Muscle of leg (tissue), 11 donors: ENCODE results near the gene NR1I3. TPM values are rescaled to one million over a fixed set of nuclear protein-coding genes. Genes with fewer than 3 reads are reported as not detected.
A peak's percentile ranks its signal among the peaks of the same experiment; 100 is the strongest.

ENCODE experiments used
- DNase-seq: peaks from one replicate; pipeline ENCODE4 v3.0.0; 2013
- H3K27ac ChIP-seq: one replicate; pipeline ENCODE4 v1.5.1; 2013; ENCODE audit warnings: mild to moderate bottlenecking, low read length, control low read depth
- H3K27me3 ChIP-seq: one replicate; pipeline ENCODE4 v1.6.1; 2013; ENCODE audit warnings: low read length; ENCODE audit not compliant: control insufficient read depth, insufficient read depth
- H3K36me3 ChIP-seq: one replicate; pipeline ENCODE4 v1.6.1; 2013; ENCODE audit warnings: low read length; ENCODE audit not compliant: control insufficient read depth, insufficient read depth
- H3K4me1 ChIP-seq: one replicate; pipeline ENCODE4 v1.6.1; 2013; ENCODE audit warnings: low read length; ENCODE audit not compliant: control insufficient read depth, insufficient read depth
- H3K4me3 ChIP-seq: one replicate; pipeline ENCODE4 v1.5.1; 2013; ENCODE audit warnings: low read length, control low read depth
- H3K9me3 ChIP-seq: replicated peaks from 2 replicates; pipeline ENCODE4 v1.6.1; 2013; ENCODE audit warnings: low read depth, low read length; ENCODE audit not compliant: control insufficient read depth
- WGBS: methylation state at CpG from one replicate; pipeline ENCODE4 v1.1.5; 2013; ENCODE audit warnings: missing lambda C conversion rate; ENCODE audit not compliant: insufficient coverage; 5-methylcytosine and 5-hydroxymethylcytosine counted together
- polyA plus RNA-seq, 8 donors: library from polyadenylated mRNA; unstranded; fragments of 120-200 nt; gene quantifications; one replicate each; pipeline versions ENCODE4 v1.2.1 to v1.2.3, GENCODE V29; 2013; ENCODE audit warnings: inconsistent platforms in 1 of 8, low replicate concordance in 1 of 8; ENCODE audit not compliant: insufficient read length in 8 of 8, insufficient read depth in 1 of 8
- total RNA-seq: library from RNA; stranded (reverse); fragments of 120-200 nt; gene quantifications from one replicate; pipeline ENCODE4 v1.2.4, GENCODE V29; 2013

The NR1I3 gene
- total and polyA plus RNA-seq, 9 donors = 0.50 to 1.5 (median 1.1) TPM; not detected in 1

DNA sequence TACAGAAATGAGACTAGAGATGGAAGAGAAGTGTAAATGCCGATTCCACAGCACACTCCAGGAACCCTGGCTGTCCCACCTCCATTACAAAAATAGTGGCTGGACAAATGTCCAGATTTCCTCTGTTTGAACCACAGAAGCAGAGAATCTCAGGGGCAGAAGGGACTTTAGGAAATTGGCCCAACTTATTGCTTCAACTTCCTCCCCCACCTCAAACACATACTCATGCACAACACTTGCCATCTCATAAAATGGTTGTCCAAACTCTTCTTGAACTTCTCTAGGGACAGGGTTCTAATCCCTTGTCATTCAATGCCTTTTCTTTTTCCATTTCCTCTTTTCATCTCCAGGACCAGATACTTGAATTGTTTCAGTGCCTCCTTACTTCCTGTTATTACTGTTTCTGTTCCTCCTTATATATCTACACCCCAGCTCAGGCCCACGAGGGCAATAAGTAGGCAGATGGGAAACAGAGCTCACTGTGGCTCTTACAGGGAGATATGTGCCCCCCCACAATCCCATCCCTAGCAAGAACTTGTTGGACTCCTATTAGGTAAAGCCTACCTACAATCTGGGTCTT lies 52.2 kb downstream of the NR1I3 start:
- peak; percentile 70 for DNase-seq
- Histone ChIP-seq H3K4me1 (peaks cover 26% of the 10 kb centered on the region), H3K36me3 (peaks cover under 1% of the 10 kb centered on the region), H3K4me3 (no peak overlapping the region), H3K27me3 (no peaks in the 10 kb centered on the region), H3K9me3 (no peaks in the 10 kb centered on the region), H3K27ac (peak overlapping the region; percentile 89)
- WGBS = no CpG with 5 or more reads among the region's 2 CpGs

DNA sequence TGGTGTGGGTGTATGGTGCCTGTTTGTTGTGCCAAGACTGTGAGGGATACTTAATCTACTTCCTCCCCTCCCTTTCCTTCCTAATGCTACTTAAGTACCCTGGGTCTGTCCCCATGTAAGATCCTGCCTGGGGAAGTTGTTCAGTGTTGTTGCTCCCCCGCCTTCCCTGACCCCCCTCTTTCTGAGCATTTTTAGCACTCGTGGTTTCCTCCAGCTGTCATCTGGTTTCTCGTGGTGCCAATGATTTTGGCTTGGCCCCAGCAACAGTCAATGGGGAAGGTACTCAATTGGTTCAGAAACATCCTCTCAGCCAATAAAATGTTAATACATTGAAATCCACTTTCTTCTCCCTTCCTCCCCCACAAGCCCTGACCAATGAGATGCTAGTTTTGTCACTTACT lies 52.7 kb downstream of the NR1I3 start:
- Histone ChIP-seq H3K4me3 (no peak overlapping the region), H3K9me3 (no peaks in the 10 kb centered on the region), H3K27ac (peak overlapping the region; percentile 89), H3K27me3 (no peaks in the 10 kb centered on the region), H3K4me1 (peaks cover 26% of the 10 kb centered on the region), H3K36me3 (no peaks in the 10 kb centered on the region)
- peak; percentile 95 for DNase-seq
- WGBS = 4% methylated on average over 3 of the region's 3 CpGs

DNA sequence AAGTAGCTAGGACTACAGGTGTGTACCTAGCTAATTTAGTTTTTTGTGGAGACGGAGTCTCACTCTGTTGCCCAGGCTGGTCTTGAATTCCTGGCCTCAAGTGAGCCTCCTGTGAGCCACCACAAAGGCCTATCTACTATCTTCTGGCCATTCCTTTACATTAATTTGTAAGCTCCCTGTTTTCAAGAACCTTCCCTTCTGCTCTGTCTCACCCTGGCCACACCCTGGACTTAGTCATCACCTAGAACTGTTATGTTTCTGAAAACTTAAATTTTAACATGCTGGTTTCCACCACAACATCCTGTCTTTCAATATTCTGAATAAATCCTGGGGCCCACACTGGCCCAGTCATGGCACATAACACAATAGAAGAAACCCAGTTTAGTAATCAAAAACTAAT lies 55.8 kb downstream of the NR1I3 start:
- 100% methylated on average over 1 of the region's 1 CpG for WGBS

DNA sequence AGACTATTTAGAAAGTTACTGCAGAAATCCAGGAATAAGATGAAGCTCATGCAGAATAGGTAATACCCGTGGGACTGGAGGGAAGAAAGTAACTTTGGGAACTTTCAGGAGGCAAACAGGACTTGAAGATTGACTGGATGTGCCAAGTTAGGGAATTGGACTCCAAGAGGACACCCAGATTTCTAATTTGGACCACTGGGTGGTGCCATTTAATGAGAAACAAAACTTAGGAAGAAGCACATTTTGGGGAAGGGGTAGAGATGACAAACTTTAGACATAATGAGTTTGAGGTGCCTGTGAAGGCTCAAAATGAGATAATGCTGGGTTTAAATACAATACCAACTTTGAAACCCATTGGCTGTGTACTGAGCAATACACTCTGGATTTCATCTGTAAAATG lies 57.4 kb downstream of the NR1I3 start:
- Histone ChIP-seq H3K27ac (no peak overlapping the region), H3K36me3 (peaks cover 6% of the 10 kb centered on the region), H3K27me3 (no peaks in the 10 kb centered on the region), H3K4me3 (no peak overlapping the region), H3K4me1 (peaks cover 23% of the 10 kb centered on the region), H3K9me3 (no peaks in the 10 kb centered on the region)
- no peak for DNase-seq
- 58% methylated on average over 1 of the region's 1 CpG for WGBS

More for the DNA sequence above, 55.8 kb downstream of the NR1I3 start:
- Histone ChIP-seq H3K9me3 (no peaks in the 10 kb centered on the region), H3K4me1 (peaks cover 26% of the 10 kb centered on the region), H3K27me3 (no peaks in the 10 kb centered on the region), H3K27ac (no peak overlapping the region), H3K36me3 (no peaks in the 10 kb centered on the region), H3K4me3 (no peak overlapping the region)
- no peak for DNase-seq

DNA sequence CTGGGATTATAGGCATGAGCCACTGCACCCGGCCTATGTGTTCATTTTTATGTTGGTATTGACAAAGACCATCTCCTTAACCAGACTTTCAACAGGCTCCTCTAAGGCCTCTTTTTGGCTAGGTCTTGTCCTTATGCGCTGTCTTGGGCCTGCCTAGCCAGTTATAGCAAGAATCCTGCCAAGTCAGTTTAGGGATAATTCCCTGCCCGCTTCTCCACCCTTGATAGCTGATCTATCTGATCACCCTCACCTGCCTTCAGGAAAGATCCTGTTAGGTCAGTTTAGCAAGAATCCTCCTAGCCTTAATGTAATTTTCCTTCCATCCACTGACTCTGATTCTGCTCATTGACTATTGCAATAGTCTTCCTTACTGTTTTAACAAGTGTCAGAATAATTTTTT lies 58.3 kb downstream of the NR1I3 start:
- Histone ChIP-seq H3K4me3 (no peak overlapping the region), H3K4me1 (peaks cover 16% of the 10 kb centered on the region), H3K27ac (no peak overlapping the region), H3K9me3 (no peaks in the 10 kb centered on the region), H3K27me3 (no peaks in the 10 kb centered on the region), H3K36me3 (peaks cover 15% of the 10 kb centered on the region)
- 94% methylated on average over 2 of the region's 3 CpGs for WGBS
- DNase-seq = no peak

Other genes starting within 250 kb of the NR1I3 start
- gene F11R, start 217.1 kb downstream of the NR1I3 start, total RNA-seq = 11.7 TPM
- 10 to 100 TPM in 7 of 8 donors, 1 to 10 TPM in 1; 8.9 to 28.0 (median 12.7) TPM for gene F11R, start 217.1 kb downstream of the NR1I3 start, polyA plus RNA-seq
- 28.8 TPM for gene TSTD1, start 199.2 kb downstream of the NR1I3 start, total RNA-seq
- 10 to 100 TPM; 22.4 to 36.7 (median 25.4) TPM for gene TSTD1, start 199.2 kb downstream of the NR1I3 start, polyA plus RNA-seq
- 46.9 TPM for gene USF1, start 192.2 kb downstream of the NR1I3 start, total RNA-seq
- 10 to 100 TPM; 34.9 to 42.5 (median 37.9) TPM for gene USF1, start 192.2 kb downstream of the NR1I3 start, polyA plus RNA-seq
- gene ARHGAP30, start 168.3 kb downstream of the NR1I3 start, total RNA-seq = 1.3 TPM
- gene ARHGAP30, start 168.3 kb downstream of the NR1I3 start, polyA plus RNA-seq = 1 to 10 TPM; 2.7 to 3.4 (median 2.9) TPM
- 0.04 TPM for gene NECTIN4, start 148.6 kb downstream of the NR1I3 start, total RNA-seq
- gene NECTIN4, start 148.6 kb downstream of the NR1I3 start, polyA plus RNA-seq = 1 to 10 TPM in 1 of 8 donors, under 1 TPM in 6, not detected in 1; 0.05 to 6.1 (median 0.10) TPM
- 1.0 TPM for gene KLHDC9, start 139.8 kb downstream of the NR1I3 start, total RNA-seq
- gene KLHDC9, start 139.8 kb downstream of the NR1I3 start, polyA plus RNA-seq = 1 to 10 TPM in 2 of 8 donors, under 1 TPM in 6; 0.23 to 1.5 (median 0.64) TPM
- 29.5 TPM for gene PFDN2, start 120.2 kb downstream of the NR1I3 start, total RNA-seq
- gene PFDN2, start 120.2 kb downstream of the NR1I3 start, polyA plus RNA-seq = 10 to 100 TPM; 70.9 to 93.0 (median 74.8) TPM
- gene NIT1, start 120.1 kb downstream of the NR1I3 start, total RNA-seq = 29.1 TPM
- gene NIT1, start 120.1 kb downstream of the NR1I3 start, polyA plus RNA-seq = 10 to 100 TPM; 26.7 to 34.3 (median 30.2) TPM
- gene DEDD, start 105.5 kb downstream of the NR1I3 start, total RNA-seq = 16.8 TPM
- 10 to 100 TPM; 36.1 to 48.1 (median 40.7) TPM for gene DEDD, start 105.5 kb downstream of the NR1I3 start, polyA plus RNA-seq
- 79.8 TPM for gene UFC1, start 84.2 kb downstream of the NR1I3 start, total RNA-seq
- gene UFC1, start 84.2 kb downstream of the NR1I3 start, polyA plus RNA-seq = 100 to 1,000 TPM in 7 of 8 donors, 10 to 100 TPM in 1; 90.7 to 132 (median 107) TPM
- 10.4 TPM for gene USP21, start 78.7 kb downstream of the NR1I3 start, total RNA-seq
- 10 to 100 TPM; 24.6 to 36.2 (median 26.3) TPM for gene USP21, start 78.7 kb downstream of the NR1I3 start, polyA plus RNA-seq
- gene PPOX, start 71.8 kb downstream of the NR1I3 start, total RNA-seq = 22.4 TPM
- gene PPOX, start 71.8 kb downstream of the NR1I3 start, polyA plus RNA-seq = 10 to 100 TPM; 16.1 to 28.6 (median 22.3) TPM
- 16.7 TPM for gene B4GALT3, start 60.7 kb downstream of the NR1I3 start, total RNA-seq
- gene B4GALT3, start 60.7 kb downstream of the NR1I3 start, polyA plus RNA-seq = 10 to 100 TPM; 22.3 to 29.8 (median 23.5) TPM
- 7.8 TPM for gene ADAMTS4, start 39.1 kb downstream of the NR1I3 start, total RNA-seq
- gene ADAMTS4, start 39.1 kb downstream of the NR1I3 start, polyA plus RNA-seq = 10 to 100 TPM in 4 of 8 donors, 1 to 10 TPM in 4; 8.6 to 14.1 (median 10.6) TPM
- gene NDUFS2, start 35.8 kb downstream of the NR1I3 start, total RNA-seq = 84.4 TPM
- 100 to 1,000 TPM; 134 to 163 (median 146) TPM for gene NDUFS2, start 35.8 kb downstream of the NR1I3 start, polyA plus RNA-seq
- gene FCER1G, start 22.9 kb downstream of the NR1I3 start, total RNA-seq = 6.9 TPM
- 10 to 100 TPM; 13.2 to 24.9 (median 20.4) TPM for gene FCER1G, start 22.9 kb downstream of the NR1I3 start, polyA plus RNA-seq
- 1.7 TPM for gene APOA2, start 14.6 kb downstream of the NR1I3 start, total RNA-seq
- 10 to 100 TPM in 2 of 8 donors, 1 to 10 TPM in 1, under 1 TPM in 2, not detected in 3; 0.17 to 31.3 (median 1.7) TPM for gene APOA2, start 14.6 kb downstream of the NR1I3 start, polyA plus RNA-seq
- 9.3 TPM for gene TOMM40L, start 12.1 kb downstream of the NR1I3 start, total RNA-seq
- 10 to 100 TPM in 2 of 8 donors, 1 to 10 TPM in 6; 8.7 to 11.0 (median 9.6) TPM for gene TOMM40L, start 12.1 kb downstream of the NR1I3 start, polyA plus RNA-seq
- 0.04 TPM for gene PCP4L1, start 20.5 kb upstream of the NR1I3 start, total RNA-seq
- gene PCP4L1, start 20.5 kb upstream of the NR1I3 start, polyA plus RNA-seq = 1 to 10 TPM in 1 of 8 donors, under 1 TPM in 6, not detected in 1; 0.13 to 1.2 (median 0.37) TPM
- gene MPZ, start 71.8 kb upstream of the NR1I3 start, total RNA-seq = 21.9 TPM
- 10 to 100 TPM in 5 of 8 donors, 1 to 10 TPM in 3; 6.5 to 38.1 (median 14.3) TPM for gene MPZ, start 71.8 kb upstream of the NR1I3 start, polyA plus RNA-seq
- 20.2 TPM for gene SDHC, start 76.2 kb upstream of the NR1I3 start, total RNA-seq
- gene SDHC, start 76.2 kb upstream of the NR1I3 start, polyA plus RNA-seq = 100 to 1,000 TPM; 112 to 145 (median 136) TPM
- gene CFAP126, start 129.7 kb upstream of the NR1I3 start, total RNA-seq = not detected
- 1 to 10 TPM in 5 of 8 donors, under 1 TPM in 2, not detected in 1; 0.41 to 2.9 (median 1.5) TPM for gene CFAP126, start 129.7 kb upstream of the NR1I3 start, polyA plus RNA-seq